Prostate gland (tissue), 2 donors: ENCODE data around the gene RRAS.

Source experiments
- POLR2A ChIP-seq: fragments of 450-650 bp; IDR thresholded peaks from one replicate; pipeline ENCODE4 v1.6.1; 2016; ENCODE audit warnings: antibody characterized with exemption, mild to moderate bottlenecking
- POLR2AphosphoS5 ChIP-seq: sonication (generic); formaldehyde crosslinking; IDR thresholded peaks from one replicate; pipeline ENCODE4 v1.6.1; 2017; ENCODE audit warnings: antibody characterized with exemption
- TF ChIP-seq, protein P1 (sequence below), 4 experiments: fragments of 200-600 bp in 2 of 4; fragments of 450-650 bp in 2 of 4; sonication (generic) in 2 of 4; IDR thresholded peaks; 1 replicate in 3 of 4; 2 replicates in 1 of 4; pipeline ENCODE4 v1.5.1; 2016 to 2019; ENCODE audit warnings: antibody characterized with exemption in 4 of 4, mild to moderate bottlenecking in 2 of 4, moderate library complexity in 2 of 4

DNA sequence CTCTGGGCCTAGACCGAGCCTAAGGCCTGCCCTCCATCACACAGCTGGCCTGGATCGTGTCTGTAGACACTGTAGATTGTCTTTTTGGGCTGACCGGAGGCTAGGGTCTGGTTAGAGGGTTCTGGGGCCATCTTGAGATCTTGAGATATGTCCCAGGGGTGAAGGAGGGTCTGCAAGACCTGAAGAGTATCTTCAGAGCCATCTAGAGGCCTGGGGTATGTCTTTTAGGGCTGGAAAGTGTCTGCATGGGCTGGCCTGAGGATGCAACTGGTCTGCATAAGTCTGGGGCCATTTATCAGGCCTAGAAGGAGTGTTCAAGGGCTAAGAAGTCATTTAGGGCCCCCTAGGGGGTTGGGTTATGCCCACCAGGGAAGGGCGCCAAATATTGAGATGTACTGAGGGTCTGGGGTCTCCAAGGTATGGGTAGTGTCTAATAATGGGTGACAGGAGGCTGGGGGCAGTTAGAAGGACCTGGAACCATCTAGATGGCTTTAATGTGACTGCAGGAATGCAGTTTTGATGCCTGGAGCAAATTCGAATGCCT, 2.6 kb upstream of the RRAS start:
- TF ChIP-seq, protein P1, sequence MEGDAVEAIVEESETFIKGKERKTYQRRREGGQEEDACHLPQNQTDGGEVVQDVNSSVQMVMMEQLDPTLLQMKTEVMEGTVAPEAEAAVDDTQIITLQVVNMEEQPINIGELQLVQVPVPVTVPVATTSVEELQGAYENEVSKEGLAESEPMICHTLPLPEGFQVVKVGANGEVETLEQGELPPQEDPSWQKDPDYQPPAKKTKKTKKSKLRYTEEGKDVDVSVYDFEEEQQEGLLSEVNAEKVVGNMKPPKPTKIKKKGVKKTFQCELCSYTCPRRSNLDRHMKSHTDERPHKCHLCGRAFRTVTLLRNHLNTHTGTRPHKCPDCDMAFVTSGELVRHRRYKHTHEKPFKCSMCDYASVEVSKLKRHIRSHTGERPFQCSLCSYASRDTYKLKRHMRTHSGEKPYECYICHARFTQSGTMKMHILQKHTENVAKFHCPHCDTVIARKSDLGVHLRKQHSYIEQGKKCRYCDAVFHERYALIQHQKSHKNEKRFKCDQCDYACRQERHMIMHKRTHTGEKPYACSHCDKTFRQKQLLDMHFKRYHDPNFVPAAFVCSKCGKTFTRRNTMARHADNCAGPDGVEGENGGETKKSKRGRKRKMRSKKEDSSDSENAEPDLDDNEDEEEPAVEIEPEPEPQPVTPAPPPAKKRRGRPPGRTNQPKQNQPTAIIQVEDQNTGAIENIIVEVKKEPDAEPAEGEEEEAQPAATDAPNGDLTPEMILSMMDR (IDR thresholded peaks at IDR 0.05) = no peak
- TF ChIP-seq POLR2A = no peak
- TF ChIP-seq POLR2AphosphoS5 = no peak
